RPMI7951 (cell line): ENCODE data around the gene PATL2. TPM values are rescaled to one million over a fixed set of nuclear protein-coding genes. Genes with fewer than 3 reads are reported as not detected.
"Not testable (repeated sequence)": the region's sequence is repeated elsewhere in the genome, so short reads cannot be mapped to it uniquely, and the experiment has no call there.

ENCODE experiments used
- DNase-seq: peaks from one replicate; pipeline ENCODE4 v3.0.0-alpha.2; 2012; ENCODE audit warnings: low read depth
- total RNA-seq: library from RNA; depleted of rRNA; stranded (reverse); fragments of >200 nt; shearing (Covaris generic); gene quantifications from 2 replicates; pipeline ENCODE4 v1.2.3, GENCODE V29; 2014; rRNA removed

The PATL2 gene
- total RNA-seq, 1 experiment from 2014 or later, result 1.1 TPM

DNA sequence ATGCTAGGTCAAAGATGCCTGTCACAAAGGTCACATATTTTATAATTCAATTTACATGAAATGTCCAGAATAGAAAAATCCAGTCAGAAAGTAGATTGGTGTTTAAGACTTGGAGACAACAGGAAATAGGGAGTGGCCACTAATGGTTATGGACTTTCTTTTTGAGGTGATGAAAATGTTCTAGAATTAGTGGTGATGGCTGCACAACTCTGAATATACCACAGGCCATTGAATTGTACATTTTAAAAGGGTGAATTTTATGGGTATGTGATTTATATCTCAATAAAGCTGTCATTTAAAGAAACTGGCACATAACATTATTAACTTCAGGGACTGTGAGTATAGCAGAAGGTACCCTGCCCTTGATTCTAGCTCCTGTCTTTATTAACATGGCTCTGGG, 63.5 kb downstream of the PATL2 start:
- no peak for DNase-seq

DNA sequence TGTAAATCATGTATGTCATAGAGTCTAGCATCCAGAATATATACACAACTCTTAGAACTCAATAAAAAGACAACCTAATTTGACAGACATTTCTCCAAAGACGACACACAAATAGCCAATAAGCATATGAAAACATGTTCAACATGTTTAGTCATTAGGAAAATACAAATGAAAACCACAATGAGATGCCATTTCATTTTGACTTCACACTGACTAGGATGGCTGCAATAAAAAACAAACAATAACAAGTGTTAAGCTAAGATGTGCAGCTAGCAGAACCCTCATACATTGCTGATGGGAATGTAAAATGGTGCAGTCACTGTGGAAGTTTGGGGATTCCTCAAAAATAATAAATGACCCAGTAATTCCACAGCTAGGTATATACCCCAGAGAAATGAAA, 64.1 kb downstream of the PATL2 start:
- no peak for DNase-seq

GRCh38 chr15:44646460-44646859, 64.7 kb downstream of the PATL2 start:
- DNase-seq, result no peak

GRCh38 chr15:44641651-44642050, 69.5 kb downstream of the PATL2 start:
- DNase-seq, result no peak

- no peak for DNase-seq
Observed at GRCh38 chr15:44636976-44637375, 74.1 kb downstream of the PATL2 start.

- peak; percentile 8 for DNase-seq
Observed at GRCh38 chr15:44633603-44634002, 77.5 kb downstream of the PATL2 start.

DNA sequence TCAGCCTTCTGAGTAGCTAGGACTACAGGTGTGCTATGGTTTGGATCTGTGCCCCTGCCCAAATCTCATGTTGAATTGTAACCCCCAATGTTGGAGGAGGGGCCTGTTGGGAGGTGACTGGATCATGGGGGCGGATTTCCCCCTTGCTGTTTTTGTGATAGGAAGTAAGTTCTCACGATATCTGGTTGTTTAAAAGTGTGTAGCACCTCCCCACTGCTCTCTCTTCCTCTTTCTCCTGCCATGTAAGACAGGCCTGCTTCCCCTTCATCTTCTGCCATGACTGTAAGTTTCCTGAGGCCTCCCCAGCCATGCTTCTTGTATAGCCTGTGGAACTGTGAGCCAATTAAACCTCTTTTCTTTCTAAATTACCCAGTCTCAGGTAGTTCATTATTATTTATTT, 85.8 kb downstream of the PATL2 start:
- DNase-seq, result not testable (repeated sequence)

DNA sequence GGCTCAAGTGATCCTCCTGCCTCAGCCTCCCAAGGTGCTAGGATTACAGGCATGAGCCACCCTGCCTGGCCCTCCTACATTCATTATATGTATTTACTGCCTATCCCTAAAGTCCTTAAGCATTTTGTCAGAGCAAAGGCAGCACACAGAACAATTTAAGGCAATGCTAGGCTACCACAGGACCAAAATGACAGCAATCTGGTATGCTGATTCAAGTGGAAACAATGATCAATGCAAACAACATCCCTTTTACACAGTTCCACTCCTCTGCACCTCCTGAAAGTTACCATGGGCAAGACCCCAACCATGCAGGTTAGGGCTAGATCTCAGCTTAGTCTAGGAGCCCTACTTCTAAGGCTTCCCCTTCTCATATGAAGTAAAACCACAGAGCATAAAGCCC, 87.9 kb downstream of the PATL2 start:
- no peak for DNase-seq

DNA sequence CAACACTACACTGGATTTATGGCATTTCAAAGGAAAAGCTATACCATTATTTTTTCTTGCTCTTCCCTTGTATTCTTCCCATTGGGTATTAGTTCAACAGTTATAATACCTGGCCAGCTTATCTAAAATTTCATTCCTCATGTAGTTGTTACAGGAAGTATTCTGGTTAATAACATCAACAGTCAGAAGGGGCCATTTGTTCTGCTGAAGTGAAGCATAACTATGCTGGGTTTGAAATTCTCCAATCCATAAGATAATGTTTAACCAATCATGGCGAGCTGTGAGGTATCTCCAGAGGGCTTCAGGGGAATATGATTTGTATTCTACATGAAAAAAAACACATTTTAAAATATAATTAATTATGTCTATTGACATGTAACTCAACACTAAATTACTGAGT, 91.0 kb downstream of the PATL2 start:
- DNase-seq, result no peak

DNA sequence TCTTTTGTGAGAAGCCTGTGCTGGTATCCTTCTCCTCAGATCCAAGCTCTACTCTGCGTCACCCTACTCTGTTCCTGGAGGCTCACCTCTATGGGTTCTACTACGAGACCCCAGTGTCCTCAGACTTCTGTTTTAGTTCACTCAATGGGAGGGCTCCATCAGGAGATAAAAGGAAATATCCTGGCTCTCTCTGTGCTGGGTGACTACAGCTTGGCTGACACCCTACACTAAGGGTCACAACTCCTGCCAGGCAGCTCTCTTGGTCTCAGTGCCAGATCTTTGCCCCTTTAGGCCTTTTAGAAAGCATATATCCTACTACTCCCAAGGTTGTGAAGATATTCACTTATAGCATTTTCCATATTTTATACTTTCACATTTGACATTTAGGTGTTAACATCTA, 94.1 kb downstream of the PATL2 start:
- no peak for DNase-seq

Other genes starting within 250 kb of the PATL2 start
- 32.7 and 44.9 TPM in 2 replicates for gene EIF3J, start 174.2 kb downstream of the PATL2 start, total RNA-seq
- 44.6 and 50.5 TPM in 2 replicates for gene SPG11, start 47.7 kb downstream of the PATL2 start, total RNA-seq
- gene B2M, start 194 bp upstream of the PATL2 start, total RNA-seq, result 9,682 and 10,210 TPM in 2 replicates
- gene TRIM69, start 25.2 kb upstream of the PATL2 start, total RNA-seq, result 10.5 and 13.9 TPM in 2 replicates
- gene TERB2, start 245.4 kb upstream of the PATL2 start, total RNA-seq, result not detected in 2 replicates